Fibroblast of skin of abdomen (primary cell): Measurements from ENCODE around the gene GPR161. TPM values are rescaled to one million over a fixed set of nuclear protein-coding genes. Genes with fewer than 3 reads are reported as not detected.
"Not testable (repeated sequence)": the region's sequence is repeated elsewhere in the genome, so short reads cannot be mapped to it uniquely, and the experiment has no call there.

ENCODE experiments used
- DNase-seq: peaks from one replicate; pipeline ENCODE4 v3.0.0-alpha.2; 2013
- polyA plus RNA-seq, 2 experiments: library from polyadenylated mRNA; unstranded; fragments of 120-200 nt; gene quantifications; one replicate each; pipeline ENCODE4 v1.2.1, GENCODE V29; 2013; ENCODE audit not compliant: insufficient read length in 2 of 2

The GPR161 gene, protein sequence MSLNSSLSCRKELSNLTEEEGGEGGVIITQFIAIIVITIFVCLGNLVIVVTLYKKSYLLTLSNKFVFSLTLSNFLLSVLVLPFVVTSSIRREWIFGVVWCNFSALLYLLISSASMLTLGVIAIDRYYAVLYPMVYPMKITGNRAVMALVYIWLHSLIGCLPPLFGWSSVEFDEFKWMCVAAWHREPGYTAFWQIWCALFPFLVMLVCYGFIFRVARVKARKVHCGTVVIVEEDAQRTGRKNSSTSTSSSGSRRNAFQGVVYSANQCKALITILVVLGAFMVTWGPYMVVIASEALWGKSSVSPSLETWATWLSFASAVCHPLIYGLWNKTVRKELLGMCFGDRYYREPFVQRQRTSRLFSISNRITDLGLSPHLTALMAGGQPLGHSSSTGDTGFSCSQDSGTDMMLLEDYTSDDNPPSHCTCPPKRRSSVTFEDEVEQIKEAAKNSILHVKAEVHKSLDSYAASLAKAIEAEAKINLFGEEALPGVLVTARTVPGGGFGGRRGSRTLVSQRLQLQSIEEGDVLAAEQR
- 23.0 TPM for polyA plus RNA-seq (2013, experiment 1 of 2; ENCODE audit: insufficient read length)
- polyA plus RNA-seq (2013, experiment 2 of 2; ENCODE audit: insufficient read length), result 23.5 TPM

DNA sequence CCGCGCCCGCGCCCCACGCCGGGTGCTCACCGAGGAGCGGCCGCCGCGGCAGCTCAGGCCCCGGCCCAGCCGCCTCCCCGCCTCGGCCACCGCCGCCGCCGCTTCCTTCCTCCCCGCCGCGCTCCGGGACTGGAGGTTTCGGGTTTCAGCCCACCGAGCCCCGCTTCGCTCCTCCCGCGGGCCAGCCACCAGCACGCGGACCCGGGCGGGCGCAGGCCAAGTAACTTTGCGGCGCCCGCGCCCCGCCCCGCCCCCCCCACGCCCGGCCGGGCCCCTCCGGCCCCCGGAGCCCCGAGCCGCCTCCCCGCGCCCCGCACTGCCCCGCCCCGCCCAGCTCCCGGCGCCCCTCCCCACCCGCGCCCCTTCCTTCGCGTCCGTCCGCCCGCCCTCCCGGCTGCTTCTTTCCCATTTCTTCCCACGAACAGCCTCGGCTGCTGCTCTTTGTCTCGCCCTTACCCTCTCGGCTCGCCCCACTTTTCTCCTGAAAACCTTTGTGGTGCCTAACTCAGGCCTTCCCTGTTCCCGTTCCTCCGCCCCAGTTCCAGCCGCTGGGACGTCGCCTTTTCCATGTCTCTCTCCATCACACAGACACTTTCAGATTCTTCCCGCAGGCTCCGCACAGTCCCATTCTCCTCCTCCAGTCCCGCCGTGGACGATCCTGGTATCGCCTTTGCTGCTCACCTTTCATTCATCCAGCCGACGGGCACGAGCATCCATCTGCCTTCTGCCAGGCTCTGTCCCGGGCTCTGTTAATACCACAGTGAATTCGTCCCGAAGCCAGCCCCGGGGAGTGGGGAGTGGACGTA, at the start of gene GPR161:
GPR161 (minus strand) TSS at position 222 of the 806 bp plus-strand sequence. CDS start 32,080 bp downstream, outside the sequence.
- DNase-seq, result peak; percentile 60

DNA sequence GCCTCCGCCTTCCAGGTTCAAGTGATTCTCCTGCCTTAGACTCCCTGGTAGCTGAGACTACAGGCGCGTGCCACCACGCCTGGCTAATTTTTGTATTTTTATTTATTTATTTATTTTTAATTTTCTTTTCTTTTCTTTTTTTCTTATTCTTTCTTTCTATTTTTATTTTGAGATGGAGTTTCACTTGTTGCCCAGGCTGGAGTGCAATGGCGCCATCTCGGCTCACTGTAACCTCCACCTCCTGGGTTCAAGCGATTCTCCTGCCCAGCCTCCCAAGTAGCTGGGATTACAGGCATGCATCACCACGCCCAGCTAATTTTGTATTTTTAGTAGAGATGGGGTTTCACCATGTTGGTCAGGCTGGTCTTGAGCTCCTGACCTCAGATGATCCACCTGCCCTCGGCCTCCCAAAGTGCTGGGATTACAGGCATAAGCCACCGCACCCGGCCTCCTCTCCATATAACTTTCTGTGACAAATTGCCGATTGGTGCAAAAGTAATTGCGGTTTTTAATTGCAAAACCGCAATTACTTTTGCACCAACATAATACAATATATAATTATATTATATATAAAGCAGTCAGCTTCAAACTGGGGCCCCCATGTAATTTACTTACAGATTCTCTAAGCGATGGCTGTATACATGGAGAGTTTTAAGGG, 44.5 kb upstream of the GPR161 start:
- not testable (repeated sequence) for DNase-seq

DNA sequence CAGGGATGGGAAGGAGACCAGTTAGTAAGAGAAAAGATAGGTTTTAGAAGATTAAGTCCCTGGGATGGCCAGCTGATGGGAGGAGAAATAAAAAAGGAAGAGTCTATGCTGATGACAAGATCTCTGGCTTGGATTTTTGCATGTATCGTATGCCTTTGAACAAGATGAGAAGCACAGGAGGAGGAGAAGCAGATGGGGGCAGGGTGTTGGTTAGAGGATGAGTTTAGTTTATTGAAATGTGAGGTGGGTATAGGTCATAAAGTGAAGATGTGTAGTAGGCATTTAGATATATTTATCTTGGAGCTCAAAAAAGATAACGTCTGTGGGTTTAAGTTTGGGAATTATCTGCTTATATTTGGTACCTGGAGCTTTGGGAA, 43.4 kb upstream of the GPR161 start:
- no peak for DNase-seq

DNA sequence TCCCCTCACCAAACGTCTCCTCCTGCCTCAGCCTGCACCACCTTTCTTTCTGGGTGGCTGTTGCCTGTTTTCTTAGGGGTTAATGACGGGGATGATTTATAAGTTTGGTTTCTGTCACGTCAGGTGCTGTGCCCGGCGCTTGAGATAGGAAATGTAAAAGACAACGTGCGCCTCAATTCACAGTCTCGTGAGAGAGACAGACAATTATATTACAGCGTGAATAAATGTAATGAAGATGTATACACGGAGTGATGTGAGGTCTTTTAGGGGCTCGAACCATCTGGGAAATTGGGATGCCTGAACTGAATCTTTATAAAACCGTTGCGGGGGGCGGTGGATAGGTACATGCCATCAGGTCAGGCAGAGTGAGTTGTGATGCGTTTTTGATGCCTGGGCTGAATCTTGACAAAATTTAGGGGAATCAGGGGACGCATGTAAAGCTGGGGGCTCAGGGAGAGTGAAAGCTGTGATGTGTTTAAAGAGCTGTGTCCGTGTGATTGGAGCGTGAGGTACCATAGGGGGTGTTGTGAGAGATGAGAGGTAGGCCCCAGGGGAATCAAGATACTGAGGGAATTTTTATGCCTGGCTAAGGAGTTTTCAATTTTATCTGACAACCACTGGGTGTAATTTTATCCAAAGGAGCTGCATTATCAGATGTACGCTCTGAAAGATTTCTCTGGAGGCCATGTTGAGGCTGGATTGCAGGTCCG, 42.9 kb upstream of the GPR161 start:
- peak; percentile 18 for DNase-seq

DNA sequence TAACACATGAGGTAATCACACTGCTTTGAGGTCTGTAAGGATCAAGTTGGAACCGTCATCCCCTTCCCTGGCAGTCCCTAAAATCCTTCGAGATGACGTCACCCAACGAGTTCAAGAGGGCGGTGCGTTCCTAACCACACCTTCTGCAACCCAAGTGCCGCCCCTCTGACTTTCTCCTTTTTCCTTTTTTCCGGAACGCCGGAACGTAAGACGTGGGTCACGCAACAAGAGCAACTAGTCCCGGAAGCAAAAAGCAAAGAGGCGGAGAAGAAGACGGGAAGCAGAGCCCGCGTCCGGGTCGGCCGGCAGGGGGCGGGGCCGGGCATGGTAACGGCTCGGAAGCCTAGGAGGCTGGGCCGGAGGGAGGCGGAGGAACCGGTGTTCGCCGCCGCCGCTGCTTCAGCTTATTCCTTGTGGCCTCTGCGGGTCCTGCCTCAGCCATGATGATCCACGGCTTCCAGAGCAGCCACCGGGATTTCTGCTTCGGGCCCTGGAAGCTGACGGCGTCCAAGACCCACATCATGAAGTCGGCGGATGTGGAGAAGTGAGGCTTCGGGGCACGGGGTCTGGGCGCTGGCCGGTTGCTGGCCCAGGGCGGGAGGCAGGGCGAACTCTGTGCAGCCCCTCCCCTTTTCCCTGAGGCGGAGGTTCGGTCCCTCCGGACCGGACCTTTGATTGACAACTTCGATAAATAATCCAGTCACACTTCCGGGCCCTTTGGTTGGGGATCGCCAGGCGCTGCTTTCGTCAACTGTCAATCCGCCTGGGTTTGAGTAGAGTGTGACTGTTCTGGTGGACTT, 42.1 kb upstream of the GPR161 start, which contains the start of gene TIPRL:
TIPRL (plus strand) TSS at position 325 of the 800 bp plus-strand sequence; CDS start at position 441, 116 bp downstream.
- peak; percentile 100 for DNase-seq

DNA sequence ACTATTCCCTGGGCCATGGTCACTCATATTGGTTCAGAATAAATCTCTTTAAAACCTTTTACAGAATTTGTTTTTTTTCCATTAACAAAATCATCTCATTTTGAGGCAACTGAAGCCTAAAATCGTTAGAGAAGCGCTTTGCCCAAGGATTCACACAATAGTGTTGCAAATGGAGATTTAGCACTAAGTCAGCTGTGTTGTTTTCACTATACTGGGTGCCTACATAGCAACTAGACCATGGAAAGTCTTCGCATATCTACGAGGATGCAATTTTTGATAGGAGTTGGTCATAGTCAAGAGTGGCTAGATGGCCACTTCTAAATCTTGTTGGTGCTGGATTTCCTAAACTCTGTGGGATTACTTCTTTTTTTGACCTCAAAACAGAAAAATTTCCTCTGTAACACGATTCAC, 41.5 kb upstream of the GPR161 start:
- no peak for DNase-seq

DNA sequence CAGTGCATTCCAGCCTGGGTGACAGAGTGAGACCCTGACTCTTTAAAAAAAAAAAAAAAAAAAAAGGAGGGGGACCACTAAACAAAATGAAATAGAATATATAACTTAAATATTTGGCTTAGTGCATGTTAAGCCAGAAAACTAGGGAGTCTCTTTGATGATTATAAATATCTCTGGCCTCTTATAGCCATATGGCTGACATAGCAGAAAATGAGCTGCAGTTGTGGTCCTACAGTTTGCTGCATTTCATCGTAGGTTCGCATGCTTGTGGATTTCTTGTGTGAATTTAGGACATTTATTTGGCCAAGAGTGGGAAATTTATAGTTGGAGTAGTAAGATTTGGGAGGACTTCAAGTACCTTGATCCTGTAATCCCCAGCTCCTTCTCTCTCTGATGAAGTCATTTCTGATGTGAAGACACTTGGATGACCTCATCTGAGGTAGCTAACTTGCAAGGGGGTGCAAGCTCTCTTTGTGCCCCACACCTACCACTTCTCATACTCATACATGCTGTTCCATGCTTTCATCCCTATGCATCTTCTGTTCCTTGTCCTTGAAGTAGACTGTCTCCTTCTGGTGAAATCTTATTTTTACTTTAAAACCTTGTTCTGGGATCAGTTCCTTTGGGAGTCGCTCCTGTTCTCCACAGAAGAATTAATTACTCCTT, 35.7 kb upstream of the GPR161 start:
- no peak for DNase-seq

DNA sequence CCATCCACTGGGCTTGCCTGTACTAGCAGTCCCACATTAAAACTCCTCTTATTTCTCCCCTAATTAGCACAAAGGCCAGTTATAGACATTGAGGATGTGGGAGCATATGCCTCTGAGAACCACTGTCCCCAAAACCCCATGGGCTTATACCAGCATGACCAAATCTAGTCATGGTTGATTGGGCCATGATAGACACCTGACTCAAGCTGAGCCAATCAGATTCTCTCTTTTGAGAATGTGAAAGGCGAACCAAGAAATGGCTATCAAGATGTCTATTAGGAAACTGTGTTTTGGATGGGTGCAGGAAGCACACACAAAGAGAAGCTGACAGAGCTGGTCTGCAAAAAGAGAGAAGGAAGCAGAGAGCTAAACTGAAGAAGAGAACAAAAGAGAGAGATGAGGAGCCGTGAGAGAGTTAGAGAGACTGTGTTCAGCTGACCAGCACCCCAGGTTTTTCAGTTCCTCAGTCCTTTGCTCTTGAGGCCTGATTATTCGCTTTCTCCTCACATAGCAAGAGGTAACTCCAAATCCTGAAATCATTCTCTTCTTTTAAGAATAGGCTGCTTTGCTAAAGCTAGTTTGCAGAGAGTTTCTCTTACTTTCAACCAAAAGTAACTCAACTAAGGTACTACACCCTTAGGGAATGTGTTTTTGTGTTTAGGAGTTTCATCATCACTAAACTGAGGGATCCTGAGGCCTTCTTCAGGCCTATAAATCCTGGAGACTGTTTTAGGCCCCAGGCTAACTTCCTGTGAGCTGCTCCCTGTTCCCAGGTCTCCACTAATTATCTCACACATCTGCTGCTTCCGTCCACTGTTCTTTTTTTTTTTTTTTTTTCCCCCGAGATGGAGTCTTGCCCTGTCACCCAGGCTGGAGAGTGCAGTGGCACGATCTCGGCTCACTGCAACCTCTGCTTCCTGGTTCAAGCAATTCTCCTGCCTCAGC, 34.1 kb upstream of the GPR161 start:
- DNase-seq, result no peak

DNA sequence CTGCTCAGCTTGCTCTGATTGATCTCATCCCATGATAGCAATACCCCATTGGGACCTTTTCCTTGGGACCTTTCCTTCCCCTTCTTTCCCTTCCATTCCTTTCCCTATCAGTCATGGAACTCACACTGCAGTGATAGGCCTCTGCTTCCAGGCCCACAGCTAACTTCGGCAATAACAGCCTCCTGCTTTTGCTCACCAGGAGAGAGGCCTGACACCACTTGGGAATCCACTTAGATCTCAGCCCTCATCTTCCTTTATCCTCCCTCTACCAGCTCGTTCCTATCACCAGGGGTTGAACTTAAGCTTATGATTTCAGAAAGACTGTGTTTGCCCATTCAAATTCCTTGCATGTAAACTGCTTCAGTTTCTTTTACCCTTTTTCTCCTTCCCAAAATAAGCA, 31.1 kb upstream of the GPR161 start:
- no peak for DNase-seq

DNA sequence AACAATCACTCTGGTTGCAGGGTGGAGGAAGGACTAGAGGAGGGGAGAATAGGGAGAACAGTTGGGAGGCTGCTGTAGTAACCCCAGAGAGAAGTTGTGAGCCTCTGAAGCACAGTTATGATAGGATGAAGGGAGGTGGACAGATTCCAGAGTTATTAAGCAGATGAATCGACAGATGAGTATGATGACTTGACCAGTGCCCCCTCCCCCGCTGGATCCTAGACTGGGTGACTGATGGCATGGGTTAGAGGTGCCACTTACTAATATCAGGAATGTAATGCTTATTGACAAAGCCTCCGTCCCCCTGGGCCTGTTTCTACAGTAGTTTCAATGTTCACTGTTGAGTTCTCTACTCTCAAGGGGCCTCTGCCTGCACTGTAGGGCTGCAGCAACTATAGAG, 28.0 kb upstream of the GPR161 start:
- peak; percentile 41 for DNase-seq

DNA sequence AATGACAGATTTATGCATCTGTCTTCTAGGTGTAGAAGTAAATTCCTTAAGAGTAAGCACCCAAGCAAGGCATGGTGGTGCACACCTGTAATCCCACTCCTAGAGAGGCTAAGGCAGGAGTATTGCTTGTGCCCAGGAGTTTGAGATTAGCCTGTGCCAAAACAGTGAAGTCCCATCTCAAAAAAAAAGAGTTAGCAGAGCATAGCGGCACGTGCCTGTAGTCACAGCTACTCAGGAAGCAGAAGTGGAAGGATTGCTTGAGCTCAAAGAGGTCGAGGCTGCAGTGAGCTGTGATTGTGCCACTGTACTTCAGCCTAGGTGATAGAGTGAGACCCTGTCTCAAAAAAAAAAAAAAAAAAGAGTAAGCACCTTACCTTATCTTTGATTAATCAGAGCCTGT, 26.9 kb upstream of the GPR161 start:
- DNase-seq, result no peak

DNA sequence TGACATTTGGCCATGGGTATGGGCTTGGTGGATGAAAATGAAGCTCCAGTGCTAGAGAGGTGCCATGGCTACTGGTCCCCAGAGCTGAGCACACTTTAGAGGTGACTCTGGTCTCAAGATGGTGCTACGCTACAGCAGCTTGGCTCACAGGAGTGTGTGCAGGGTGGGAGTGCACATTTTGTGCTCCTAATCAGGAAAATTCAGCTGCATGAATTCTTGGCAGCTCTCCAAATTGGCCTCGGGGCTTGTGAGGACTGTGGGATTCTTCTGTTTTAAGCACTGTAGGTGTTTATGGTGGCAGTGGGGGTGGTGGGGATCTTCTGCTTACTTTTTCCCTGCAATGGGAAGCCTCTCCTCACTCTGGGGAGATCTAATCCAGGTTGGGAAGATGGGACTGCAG, 24.7 kb upstream of the GPR161 start:
- DNase-seq, result no peak

DNA sequence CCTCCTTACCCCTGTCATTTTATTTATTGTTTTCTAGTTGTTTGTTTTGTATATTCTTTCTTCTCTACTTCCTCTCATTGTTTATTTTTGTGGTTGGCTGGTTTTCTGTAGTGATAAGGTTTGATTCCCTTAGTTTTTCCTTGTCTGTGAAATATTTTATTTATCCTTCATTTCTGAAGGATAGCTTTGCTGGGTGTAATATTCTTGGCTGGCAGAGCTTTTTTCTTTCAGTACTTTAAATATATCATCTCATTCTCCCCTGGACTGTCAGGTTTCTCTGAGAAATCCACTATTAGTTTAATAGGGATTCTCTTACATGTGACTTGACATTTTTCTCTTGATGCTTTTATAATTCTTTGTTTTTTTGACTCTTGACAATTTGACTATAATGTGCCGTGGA, 23.2 kb upstream of the GPR161 start:
- DNase-seq, result no peak

DNA sequence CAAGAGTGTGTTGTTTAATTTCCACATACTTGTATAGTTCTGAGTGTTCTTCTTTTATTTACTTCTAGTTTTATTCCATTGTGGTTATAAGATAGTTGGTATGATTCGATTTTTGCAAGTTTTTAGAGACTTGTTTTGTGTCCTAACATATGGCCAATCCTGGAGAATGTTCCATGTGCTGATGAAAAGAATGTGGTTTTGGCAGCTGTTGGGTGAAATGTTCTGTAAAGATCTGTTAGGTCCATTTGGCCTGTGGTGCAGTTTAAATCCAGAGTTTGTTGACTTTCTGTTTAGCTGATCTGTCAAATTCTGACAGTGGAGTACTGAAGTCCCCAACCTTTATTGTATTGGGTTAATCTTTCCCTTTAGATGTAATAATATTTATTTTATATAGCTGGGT, 22.5 kb upstream of the GPR161 start:
- no peak for DNase-seq

DNA sequence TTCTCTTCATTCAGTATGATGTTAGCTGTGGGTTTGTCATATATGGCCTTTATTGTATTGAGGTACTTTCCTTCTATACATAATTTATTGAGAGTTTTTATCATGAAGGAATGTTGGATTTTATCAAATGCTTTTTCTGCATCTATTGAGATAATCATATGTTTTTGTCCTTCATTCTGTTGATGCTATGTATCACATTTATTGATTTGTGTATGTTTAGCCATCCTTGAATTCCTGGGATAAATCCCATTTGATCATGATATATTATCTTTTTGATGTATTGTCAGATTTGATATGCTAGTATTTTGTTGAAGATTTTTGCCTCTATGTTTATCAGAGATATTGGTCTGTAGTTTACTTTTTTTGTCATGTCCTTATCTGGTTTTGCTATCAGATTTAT, 20.9 kb upstream of the GPR161 start:
- DNase-seq, result no peak

DNA sequence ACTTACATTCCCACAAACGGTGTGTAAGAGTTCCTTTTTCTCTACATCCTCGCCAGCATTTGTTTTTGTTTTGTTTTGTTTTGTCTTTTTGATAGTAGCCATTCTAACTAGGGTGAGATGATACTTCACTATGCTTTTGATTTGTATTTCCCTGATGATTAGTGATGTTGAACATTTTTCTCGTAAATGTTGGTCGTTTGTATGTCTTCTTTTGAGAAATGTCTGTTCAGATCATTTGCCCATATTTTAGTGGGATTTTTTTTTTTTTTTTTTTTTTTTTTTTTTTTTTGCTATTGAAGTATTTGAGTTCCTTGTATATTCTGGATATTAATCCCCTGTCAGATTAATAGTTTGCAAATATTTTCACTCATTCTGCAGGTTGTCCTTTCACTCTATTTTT, 19.2 kb upstream of the GPR161 start:
- no peak for DNase-seq

DNA sequence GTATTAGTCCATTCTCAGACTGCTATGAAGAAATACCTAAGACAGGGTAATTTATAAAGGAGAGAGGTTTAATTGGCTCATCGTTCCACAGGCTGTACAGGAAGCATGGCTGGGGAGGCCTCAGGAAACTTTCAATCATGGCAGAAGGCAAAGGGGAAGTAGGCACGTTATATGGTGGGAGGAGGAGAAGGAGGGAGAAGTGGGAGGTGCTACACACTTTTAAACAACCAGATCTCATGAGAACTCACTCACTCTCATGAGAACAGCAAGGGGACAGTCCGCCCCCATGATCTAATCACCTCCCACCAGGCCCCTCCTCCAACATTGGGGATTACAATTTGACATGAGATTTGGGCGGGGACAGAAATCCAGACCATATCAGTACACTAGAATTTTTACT, 18.0 kb upstream of the GPR161 start:
- not testable (repeated sequence) for DNase-seq

DNA sequence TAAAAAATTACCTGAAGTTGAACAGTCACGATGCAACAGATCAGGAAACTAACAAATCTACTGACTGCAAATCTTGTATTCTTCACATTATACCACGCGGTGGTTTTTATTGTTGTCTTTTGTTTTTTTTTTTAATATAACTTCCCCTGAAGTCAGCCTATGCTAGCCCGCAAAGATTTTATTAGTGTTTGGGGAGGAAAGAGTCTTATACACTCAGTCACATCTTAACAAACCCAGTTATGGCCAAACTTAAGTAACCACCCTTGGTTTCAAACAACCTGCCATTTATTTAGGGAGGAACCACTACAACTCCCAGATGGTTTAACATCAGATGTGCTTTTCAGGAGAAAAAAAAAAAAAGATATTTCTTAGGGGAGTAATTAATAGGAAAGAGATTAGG, 15.2 kb upstream of the GPR161 start:
- no peak for DNase-seq

DNA sequence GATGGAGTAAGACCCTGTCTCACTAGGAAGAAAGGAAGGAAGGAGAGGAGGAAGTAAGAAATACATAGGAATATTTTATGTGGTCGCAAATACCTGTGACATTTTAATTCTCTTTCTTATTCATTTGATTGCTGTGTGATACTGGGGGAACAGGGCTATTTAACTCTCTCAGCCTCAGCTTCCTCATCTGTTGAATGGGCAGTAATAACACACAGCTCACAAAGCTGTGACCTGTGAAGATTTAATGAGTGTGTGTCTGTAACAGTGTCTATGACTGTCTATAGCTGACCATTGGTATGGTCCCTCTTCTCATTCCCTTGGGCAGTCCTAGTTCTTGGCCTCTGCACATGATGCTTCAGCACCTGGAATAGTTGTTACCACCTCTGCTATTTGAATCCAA, 13.6 kb upstream of the GPR161 start:
- no peak for DNase-seq
